ENCODE results near the gene PUM2. TPM values are rescaled to one million over a fixed set of nuclear protein-coding genes. Genes with fewer than 3 reads are reported as not detected.

PUM2 gene
- total RNA-seq, 1 experiment from 2014 or later, result 96.8 TPM

- no peaks in the 10 kb centered on the region for H3K4me1 Mint-ChIP-seq (ENCODE audit: low read depth, unreplicated experiment)
- DNase-seq, result no peak
- intact Hi-C loops (cut with micrococcal nuclease; ENCODE audit: unreplicated experiment), result no loop called here
- no peak overlapping the region for H3K4me3 Mint-ChIP-seq (ENCODE audit: low read depth, unreplicated experiment)
- CTCF ChIA-PET, result no interaction called here
- no peaks in the 10 kb centered on the region for H3K36me3 Mint-ChIP-seq (ENCODE audit: insufficient read depth, unreplicated experiment)
- no peak overlapping the region for H3K27ac Mint-ChIP-seq (ENCODE audit: unreplicated experiment)
- no peaks in the 10 kb centered on the region for H3K27me3 Mint-ChIP-seq (ENCODE audit: unreplicated experiment)
- H3K9me3 Mint-ChIP-seq (ENCODE audit: low read depth, unreplicated experiment), result no peaks in the 10 kb centered on the region
- TF ChIP-seq, protein P1, sequence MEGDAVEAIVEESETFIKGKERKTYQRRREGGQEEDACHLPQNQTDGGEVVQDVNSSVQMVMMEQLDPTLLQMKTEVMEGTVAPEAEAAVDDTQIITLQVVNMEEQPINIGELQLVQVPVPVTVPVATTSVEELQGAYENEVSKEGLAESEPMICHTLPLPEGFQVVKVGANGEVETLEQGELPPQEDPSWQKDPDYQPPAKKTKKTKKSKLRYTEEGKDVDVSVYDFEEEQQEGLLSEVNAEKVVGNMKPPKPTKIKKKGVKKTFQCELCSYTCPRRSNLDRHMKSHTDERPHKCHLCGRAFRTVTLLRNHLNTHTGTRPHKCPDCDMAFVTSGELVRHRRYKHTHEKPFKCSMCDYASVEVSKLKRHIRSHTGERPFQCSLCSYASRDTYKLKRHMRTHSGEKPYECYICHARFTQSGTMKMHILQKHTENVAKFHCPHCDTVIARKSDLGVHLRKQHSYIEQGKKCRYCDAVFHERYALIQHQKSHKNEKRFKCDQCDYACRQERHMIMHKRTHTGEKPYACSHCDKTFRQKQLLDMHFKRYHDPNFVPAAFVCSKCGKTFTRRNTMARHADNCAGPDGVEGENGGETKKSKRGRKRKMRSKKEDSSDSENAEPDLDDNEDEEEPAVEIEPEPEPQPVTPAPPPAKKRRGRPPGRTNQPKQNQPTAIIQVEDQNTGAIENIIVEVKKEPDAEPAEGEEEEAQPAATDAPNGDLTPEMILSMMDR (IDR thresholded peaks at IDR 0.05; ENCODE audit: unreplicated experiment), result no peak
- BruUV-seq (replicated peaks), result no TSS peak
These were observed 4.5 kb upstream of the PUM2 start for GRCh38 chr2:20355131-20355530.

DNA sequence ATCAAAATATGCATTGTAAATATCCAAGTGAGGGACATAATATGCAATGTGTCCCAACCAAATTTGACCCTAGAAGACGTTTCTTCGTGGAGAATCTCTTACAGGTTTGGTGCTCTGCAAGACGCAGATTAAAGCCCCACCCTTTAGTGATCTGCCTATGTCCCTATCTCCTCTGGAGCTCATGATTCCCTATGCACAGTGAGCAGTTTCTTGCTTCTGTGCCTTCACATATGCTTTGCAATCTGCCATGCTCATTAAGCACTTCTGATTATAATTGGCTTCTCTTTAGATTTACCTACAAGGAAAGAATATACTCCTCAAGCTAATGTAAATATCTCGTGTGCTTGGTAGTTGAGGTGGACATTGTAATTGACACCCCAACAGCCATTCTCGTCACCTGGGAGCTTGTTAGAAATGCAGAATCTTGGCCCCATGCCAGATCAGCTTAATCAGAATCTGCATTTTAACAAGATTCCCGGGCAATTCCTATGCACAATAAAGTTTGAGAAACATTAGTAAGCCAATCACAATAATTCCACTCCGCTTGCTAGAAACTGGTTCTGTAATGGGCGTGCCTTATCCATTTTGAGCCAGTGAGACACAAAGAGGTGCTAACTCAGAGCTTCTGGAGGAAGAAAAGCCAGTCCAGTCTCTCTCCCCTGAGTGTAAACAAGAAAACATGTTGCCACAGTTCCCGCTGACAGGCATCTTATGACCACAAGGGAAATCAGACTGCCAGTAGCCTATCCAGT, 2.8 kb upstream of the PUM2 start:
- Mint-ChIP-seq H3K27me3 (ENCODE audit: unreplicated experiment) (no peaks in the 10 kb centered on the region), H3K36me3 (ENCODE audit: insufficient read depth, unreplicated experiment) (no peaks in the 10 kb centered on the region), H3K9me3 (ENCODE audit: low read depth, unreplicated experiment) (no peaks in the 10 kb centered on the region), H3K27ac (ENCODE audit: unreplicated experiment) (no peak overlapping the region), H3K4me1 (ENCODE audit: low read depth, unreplicated experiment) (no peaks in the 10 kb centered on the region), H3K4me3 (ENCODE audit: low read depth, unreplicated experiment) (no peak overlapping the region)
- no peak for DNase-seq
- no TSS peak for BruUV-seq (replicated peaks)
- intact Hi-C loops (cut with micrococcal nuclease; ENCODE audit: unreplicated experiment), result no loop called here
- TF ChIP-seq, protein P1 (IDR thresholded peaks at IDR 0.05; ENCODE audit: unreplicated experiment), result no peak
- CTCF ChIA-PET, result no interaction called here

DNA sequence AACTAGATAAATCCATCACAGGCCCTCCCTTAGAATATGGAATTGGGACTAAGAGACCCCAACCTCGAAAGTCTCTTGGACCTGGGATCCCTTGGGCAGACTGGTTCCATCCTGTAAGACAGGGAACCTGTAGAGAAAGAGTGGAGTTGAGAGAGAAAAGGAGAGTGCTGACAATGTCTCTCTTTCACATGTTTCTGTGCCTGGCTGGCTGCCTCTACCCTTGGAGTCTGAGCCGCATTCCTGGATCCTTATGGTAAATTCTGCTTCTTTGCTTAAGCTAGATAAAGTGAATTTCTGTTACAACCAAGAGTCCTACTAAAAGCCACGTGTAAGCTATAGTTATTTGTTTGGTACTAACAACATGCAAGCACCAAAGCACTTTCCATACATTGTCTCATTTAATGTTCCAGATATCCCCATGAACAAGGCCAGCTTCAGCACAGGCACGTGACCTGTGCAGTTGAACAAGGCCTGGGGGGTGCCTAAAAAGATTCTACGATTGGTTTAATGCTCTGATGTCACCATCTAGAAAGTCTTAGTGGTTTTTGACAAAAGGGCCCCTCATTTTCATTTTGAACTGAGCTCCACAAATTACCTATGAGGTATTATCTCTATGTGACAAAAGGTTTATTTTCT, 2.1 kb upstream of the PUM2 start:
- intact Hi-C loops (cut with micrococcal nuclease; ENCODE audit: unreplicated experiment), result no loop called here
- no peak overlapping the region for H3K27ac Mint-ChIP-seq (ENCODE audit: unreplicated experiment)
- peaks cover 2% of the 10 kb centered on the region for H3K4me1 Mint-ChIP-seq (ENCODE audit: low read depth, unreplicated experiment)
- no peaks in the 10 kb centered on the region for H3K9me3 Mint-ChIP-seq (ENCODE audit: low read depth, unreplicated experiment)
- no TSS peak for BruUV-seq (replicated peaks)
- no peaks in the 10 kb centered on the region for H3K36me3 Mint-ChIP-seq (ENCODE audit: insufficient read depth, unreplicated experiment)
- CTCF ChIA-PET, result no interaction called here
- TF ChIP-seq, protein P1 (IDR thresholded peaks at IDR 0.05; ENCODE audit: unreplicated experiment), result no peak
- H3K4me3 Mint-ChIP-seq (ENCODE audit: low read depth, unreplicated experiment), result no peak overlapping the region
- no peaks in the 10 kb centered on the region for H3K27me3 Mint-ChIP-seq (ENCODE audit: unreplicated experiment)
- DNase-seq, result no peak

DNA sequence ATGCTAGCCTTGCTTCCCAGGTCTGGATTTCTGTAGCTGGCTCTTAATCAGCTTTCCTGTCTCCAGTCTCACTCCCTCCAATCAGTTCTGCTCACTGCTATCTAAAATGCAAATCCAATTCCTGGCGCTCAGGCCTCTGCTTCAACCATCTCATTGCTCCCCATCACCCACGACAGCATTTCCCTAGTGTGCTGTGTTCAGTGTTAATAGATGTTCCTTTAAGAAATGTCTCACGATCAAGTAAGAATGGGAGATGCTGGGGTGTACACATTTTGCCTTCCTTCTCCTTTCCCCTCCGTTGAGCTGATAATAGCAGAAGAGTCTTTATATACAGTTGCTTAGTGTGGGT, 1.6 kb upstream of the PUM2 start:
- H3K27ac Mint-ChIP-seq (ENCODE audit: unreplicated experiment), result no peak overlapping the region
- no peaks in the 10 kb centered on the region for H3K36me3 Mint-ChIP-seq (ENCODE audit: insufficient read depth, unreplicated experiment)
- no peaks in the 10 kb centered on the region for H3K9me3 Mint-ChIP-seq (ENCODE audit: low read depth, unreplicated experiment)
- CTCF ChIA-PET, result interaction anchor here (0.7 kb wide), 1 partner anchor 27 kb away, joined by 3 read pairs; no protein-coding TSS in a partner anchor
- intact Hi-C loops (cut with micrococcal nuclease; ENCODE audit: unreplicated experiment), result no loop called here
- H3K27me3 Mint-ChIP-seq (ENCODE audit: unreplicated experiment), result no peaks in the 10 kb centered on the region
- TF ChIP-seq, protein P1 (IDR thresholded peaks at IDR 0.05; ENCODE audit: unreplicated experiment), result no peak
- H3K4me1 Mint-ChIP-seq (ENCODE audit: low read depth, unreplicated experiment), result peaks cover 7% of the 10 kb centered on the region
- DNase-seq, result no peak
- no peak overlapping the region for H3K4me3 Mint-ChIP-seq (ENCODE audit: low read depth, unreplicated experiment)
- BruUV-seq (replicated peaks), result no TSS peak
